Measurements from ENCODE around the gene RBM42. TPM values are rescaled to one million over a fixed set of nuclear protein-coding genes. Genes with fewer than 3 reads are reported as not detected.
"Not testable (repeated sequence)": the region's sequence is repeated elsewhere in the genome, so short reads cannot be mapped to it uniquely, and the experiment has no call there.

The RBM42 gene
- total and polyA plus RNA-seq, 2 donors (not counting 1 experiment from before 2014, with no cell fraction given): 29.9 to 32.9 TPM

GRCh38 chr19:35587321-35587720 is 41.5 kb upstream of the RBM42 start:
- no peak overlapping the region for H3K4me2 ChIP-seq (ENCODE audit: extremely low read depth, insufficient read depth, low read length)
- H3K9me3 ChIP-seq (ENCODE audit: control insufficient read depth, insufficient read depth, low read depth, low read length): no peaks in the 10 kb centered on the region
- H3K4me3 ChIP-seq (replicated peaks in 1 of 4; ENCODE audit: control extremely low read depth in 1 of 4, insufficient read depth in 1 of 4, low read depth in 3 of 4, low read length in 4 of 4): no peak overlapping the region
- peaks cover 3% of the 10 kb centered on the region for H3K27me3 ChIP-seq (ENCODE audit: control insufficient read depth, insufficient read depth, low read length)
- DNase-seq (ENCODE audit: low read depth in 2 of 2): peak in 1 of 2 donors; percentile 10
- no peaks in the 10 kb centered on the region for H4K20me1 ChIP-seq (ENCODE audit: control insufficient read depth, extremely low read depth, insufficient read depth, low read length)
- no peaks in the 10 kb centered on the region for H3K4me1 ChIP-seq (ENCODE audit: control insufficient read depth, extremely low read depth, insufficient read depth, low read length)
- H3K27ac ChIP-seq (ENCODE audit: insufficient read depth, low read length): no peak overlapping the region
- TF ChIP-seq EZH2 (IDR thresholded peaks at IDR 0.05; ENCODE audit: low read length, missing control alignments): no peak
- TF ChIP-seq, protein P1, sequence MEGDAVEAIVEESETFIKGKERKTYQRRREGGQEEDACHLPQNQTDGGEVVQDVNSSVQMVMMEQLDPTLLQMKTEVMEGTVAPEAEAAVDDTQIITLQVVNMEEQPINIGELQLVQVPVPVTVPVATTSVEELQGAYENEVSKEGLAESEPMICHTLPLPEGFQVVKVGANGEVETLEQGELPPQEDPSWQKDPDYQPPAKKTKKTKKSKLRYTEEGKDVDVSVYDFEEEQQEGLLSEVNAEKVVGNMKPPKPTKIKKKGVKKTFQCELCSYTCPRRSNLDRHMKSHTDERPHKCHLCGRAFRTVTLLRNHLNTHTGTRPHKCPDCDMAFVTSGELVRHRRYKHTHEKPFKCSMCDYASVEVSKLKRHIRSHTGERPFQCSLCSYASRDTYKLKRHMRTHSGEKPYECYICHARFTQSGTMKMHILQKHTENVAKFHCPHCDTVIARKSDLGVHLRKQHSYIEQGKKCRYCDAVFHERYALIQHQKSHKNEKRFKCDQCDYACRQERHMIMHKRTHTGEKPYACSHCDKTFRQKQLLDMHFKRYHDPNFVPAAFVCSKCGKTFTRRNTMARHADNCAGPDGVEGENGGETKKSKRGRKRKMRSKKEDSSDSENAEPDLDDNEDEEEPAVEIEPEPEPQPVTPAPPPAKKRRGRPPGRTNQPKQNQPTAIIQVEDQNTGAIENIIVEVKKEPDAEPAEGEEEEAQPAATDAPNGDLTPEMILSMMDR (conservative IDR thresholded peaks at IDR 0.05 in 1 of 2, IDR thresholded peaks at IDR 0.05 in 1 of 2; ENCODE audit: low read depth in 1 of 2, low read length in 2 of 2): no peak
- H2AFZ ChIP-seq (ENCODE audit: low read length): no peak overlapping the region
- H3K9ac ChIP-seq (ENCODE audit: insufficient read depth, low read length): no peak overlapping the region
- no peaks in the 10 kb centered on the region for H3K36me3 ChIP-seq (ENCODE audit: control insufficient read depth, insufficient read depth, low read length)
- H3K79me2 ChIP-seq (ENCODE audit: control insufficient read depth, insufficient read depth, low read length): no peaks in the 10 kb centered on the region

- DNase-seq (ENCODE audit: low read depth in 2 of 2): no peak
- Histone ChIP-seq H3K4me3 (replicated peaks in 1 of 4; ENCODE audit: control extremely low read depth in 1 of 4, insufficient read depth in 1 of 4, low read depth in 3 of 4, low read length in 4 of 4) (no peak overlapping the region), H3K79me2 (ENCODE audit: control insufficient read depth, insufficient read depth, low read length) (no peaks in the 10 kb centered on the region), H3K27ac (ENCODE audit: insufficient read depth, low read length) (no peak overlapping the region), H3K9me3 (ENCODE audit: control insufficient read depth, insufficient read depth, low read depth, low read length) (no peaks in the 10 kb centered on the region), H3K4me1 (ENCODE audit: control insufficient read depth, extremely low read depth, insufficient read depth, low read length) (no peaks in the 10 kb centered on the region), H3K36me3 (ENCODE audit: control insufficient read depth, insufficient read depth, low read length) (no peaks in the 10 kb centered on the region), H3K9ac (ENCODE audit: insufficient read depth, low read length) (no peak overlapping the region), H3K4me2 (ENCODE audit: extremely low read depth, insufficient read depth, low read length) (no peak overlapping the region), H3K27me3 (ENCODE audit: control insufficient read depth, insufficient read depth, low read length) (peaks cover 3% of the 10 kb centered on the region), H2AFZ (ENCODE audit: low read length) (no peak overlapping the region), H4K20me1 (ENCODE audit: control insufficient read depth, extremely low read depth, insufficient read depth, low read length) (no peaks in the 10 kb centered on the region)
- TF ChIP-seq EZH2 (IDR thresholded peaks at IDR 0.05; ENCODE audit: low read length, missing control alignments): no peak
- TF ChIP-seq, protein P1 (conservative IDR thresholded peaks at IDR 0.05 in 1 of 2, IDR thresholded peaks at IDR 0.05 in 1 of 2; ENCODE audit: low read depth in 1 of 2, low read length in 2 of 2): no peak
Observed at GRCh38 chr19:35590875-35591274, 38.0 kb upstream of the RBM42 start.

DNA sequence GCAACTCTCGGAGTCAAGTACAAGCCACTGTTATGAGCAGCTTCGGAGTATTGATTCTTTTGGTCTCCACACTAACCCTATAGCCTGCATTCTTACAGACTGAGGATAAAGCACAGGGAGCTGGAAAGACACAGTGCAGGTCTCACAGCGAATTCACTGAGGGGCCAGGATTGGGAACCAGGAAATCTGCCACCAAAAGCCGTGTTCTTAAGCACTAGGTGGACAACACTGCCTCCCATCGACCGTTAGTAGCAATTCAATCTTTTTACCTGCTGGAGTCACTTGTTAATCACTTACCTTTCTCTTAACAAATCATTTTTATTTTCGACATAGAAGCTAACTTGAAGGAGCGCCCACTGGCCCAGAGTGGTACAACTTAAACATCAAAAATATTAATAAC is 36.6 kb upstream of the RBM42 start:
- Histone ChIP-seq H3K4me2 (ENCODE audit: extremely low read depth, insufficient read depth, low read length) (no peak overlapping the region), H3K36me3 (ENCODE audit: control insufficient read depth, insufficient read depth, low read length) (no peaks in the 10 kb centered on the region), H3K4me3 (replicated peaks in 1 of 4; ENCODE audit: control extremely low read depth in 1 of 4, insufficient read depth in 1 of 4, low read depth in 3 of 4, low read length in 4 of 4) (no peak overlapping the region), H3K4me1 (ENCODE audit: control insufficient read depth, extremely low read depth, insufficient read depth, low read length) (no peaks in the 10 kb centered on the region), H3K27ac (ENCODE audit: insufficient read depth, low read length) (no peak overlapping the region), H3K79me2 (ENCODE audit: control insufficient read depth, insufficient read depth, low read length) (no peaks in the 10 kb centered on the region), H3K9me3 (ENCODE audit: control insufficient read depth, insufficient read depth, low read depth, low read length) (no peaks in the 10 kb centered on the region), H4K20me1 (ENCODE audit: control insufficient read depth, extremely low read depth, insufficient read depth, low read length) (no peaks in the 10 kb centered on the region), H3K9ac (ENCODE audit: insufficient read depth, low read length) (no peak overlapping the region), H3K27me3 (ENCODE audit: control insufficient read depth, insufficient read depth, low read length) (peaks cover 3% of the 10 kb centered on the region), H2AFZ (ENCODE audit: low read length) (no peak overlapping the region)
- DNase-seq (ENCODE audit: low read depth in 2 of 2): peak; percentile 16 to 62
- TF ChIP-seq, protein P1 (conservative IDR thresholded peaks at IDR 0.05 in 1 of 2, IDR thresholded peaks at IDR 0.05 in 1 of 2; ENCODE audit: low read depth in 1 of 2, low read length in 2 of 2): peak; percentile 47 to 60
- no peak for TF ChIP-seq EZH2 (IDR thresholded peaks at IDR 0.05; ENCODE audit: low read length, missing control alignments)

DNA sequence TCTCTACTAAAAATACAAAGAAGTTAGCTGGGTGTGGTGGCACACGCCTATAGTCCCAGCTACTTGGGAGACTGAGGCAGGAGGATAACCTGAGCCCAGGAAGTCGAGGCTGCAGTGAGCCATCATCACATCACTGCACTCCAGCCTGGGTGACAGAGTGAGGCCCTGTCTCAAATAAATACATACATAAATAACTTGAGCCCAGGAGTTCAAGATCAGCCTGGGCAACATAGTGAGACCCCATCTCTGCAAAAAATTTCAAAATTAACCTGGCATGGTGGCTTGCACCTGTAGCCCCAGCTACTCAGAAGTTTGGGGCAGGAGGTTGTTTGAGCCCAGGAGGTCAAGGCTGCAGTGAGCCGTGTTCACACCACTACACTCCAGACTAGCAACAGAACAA is 33.8 kb upstream of the RBM42 start:
- not testable (repeated sequence) for DNase-seq (ENCODE audit: low read depth in 2 of 2); H3K9ac ChIP-seq (ENCODE audit: insufficient read depth, low read length); H3K4me2 ChIP-seq (ENCODE audit: extremely low read depth, insufficient read depth, low read length); H3K4me1 ChIP-seq (ENCODE audit: control insufficient read depth, extremely low read depth, insufficient read depth, low read length); H3K27me3 ChIP-seq (ENCODE audit: control insufficient read depth, insufficient read depth, low read length); H3K36me3 ChIP-seq (ENCODE audit: control insufficient read depth, insufficient read depth, low read length); H3K79me2 ChIP-seq (ENCODE audit: control insufficient read depth, insufficient read depth, low read length); H3K4me3 ChIP-seq (replicated peaks in 1 of 4; ENCODE audit: control extremely low read depth in 1 of 4, insufficient read depth in 1 of 4, low read depth in 3 of 4, low read length in 4 of 4); H3K9me3 ChIP-seq (ENCODE audit: control insufficient read depth, insufficient read depth, low read depth, low read length); H2AFZ ChIP-seq (ENCODE audit: low read length); H4K20me1 ChIP-seq (ENCODE audit: control insufficient read depth, extremely low read depth, insufficient read depth, low read length); H3K27ac ChIP-seq (ENCODE audit: insufficient read depth, low read length)
